ENCODE results near the gene NHEJ1. TPM values are rescaled to one million over a fixed set of nuclear protein-coding genes. Genes with fewer than 3 reads are reported as not detected.

NHEJ1 gene
- total RNA-seq, 1 experiment from 2014 or later, result 20.8 TPM

- Histone ChIP-seq H4K91ac (ENCODE audit: insufficient read length, low read depth, low read length) (no peak overlapping the region), H3K18ac (ENCODE audit: insufficient read length, low read depth, low read length) (no peak overlapping the region), H3K4me2 (ENCODE audit: insufficient read depth, insufficient read length, low read length) (no peak overlapping the region), H4K5ac (ENCODE audit: insufficient read length, low read depth, low read length) (no peak overlapping the region), H3K27ac (ENCODE audit: insufficient read length, low read depth, low read length) (no peak overlapping the region), H2BK15ac (ENCODE audit: low read depth, low read length) (no peak overlapping the region), H2AK5ac (ENCODE audit: insufficient read length, low read length) (no peak overlapping the region), H2BK12ac (ENCODE audit: insufficient read length, low read depth, low read length) (no peak overlapping the region), H3K14ac (ENCODE audit: insufficient read depth, low read length) (no peak overlapping the region), H4K20me1 (ENCODE audit: control insufficient read depth, insufficient read depth, insufficient read length) (no peaks in the 10 kb centered on the region), H3K79me2 (ENCODE audit: insufficient read depth, low read length) (no peaks in the 10 kb centered on the region), H2BK5ac (ENCODE audit: insufficient read length, low read length) (no peak overlapping the region), H2BK120ac (ENCODE audit: low read depth, low read length, poor library complexity, severe bottlenecking) (no peak overlapping the region), H4K8ac (replicated peaks; ENCODE audit: insufficient read length, low read depth, low read length) (no peak overlapping the region), H3K56ac (ENCODE audit: insufficient read length, low read depth, low read length) (no peak overlapping the region), H3K23ac (ENCODE audit: insufficient read length, low read depth, low read length) (no peak overlapping the region), H2AFZ (ENCODE audit: low read length) (no peak overlapping the region), H3K4me1 (ENCODE audit: insufficient read depth, low read length) (no peaks in the 10 kb centered on the region), H3K9me3 (ENCODE audit: control insufficient read depth, low read depth, low read length) (no peaks in the 10 kb centered on the region), H3K4ac (ENCODE audit: low read depth, low read length) (no peak overlapping the region), H2BK20ac (ENCODE audit: low read depth, low read length, poor library complexity, severe bottlenecking) (no peak overlapping the region), H3K27me3 (ENCODE audit: insufficient read depth, low read length) (no peaks in the 10 kb centered on the region; the same call in 1 of the 2 replicates), H3K23me2 (ENCODE audit: insufficient read length, low read depth, low read length, poor library complexity, severe bottlenecking) (peaks cover 5% of the 10 kb centered on the region), H3T11ph (ENCODE audit: low read length) (no peak overlapping the region), H3K79me1 (ENCODE audit: insufficient read depth, low read depth, low read length, poor library complexity, severe bottlenecking) (no peaks in the 10 kb centered on the region), H3K9ac (ENCODE audit: extremely low read depth, insufficient read length, low read length) (no peak overlapping the region)
- Mint-ChIP-seq H3K9me3 (no peaks in the 10 kb centered on the region), H3K4me1 (peaks cover 15 to 22% of the 10 kb centered on the region in 2 experiments), H3K4me3 (no peak overlapping the region), H3K27ac (no peak overlapping the region), H3K27me3 (ENCODE audit: low read depth) (peaks cover 11% of the 10 kb centered on the region), H3K36me3 (ENCODE audit: insufficient read depth in 1 of 3, low read depth in 3 of 3) (peaks cover 3 to 12% (median 12%) of the 10 kb centered on the region in 3 experiments; a peak in 6 of 7 replicates)
- TF ChIP-seq, protein P1, sequence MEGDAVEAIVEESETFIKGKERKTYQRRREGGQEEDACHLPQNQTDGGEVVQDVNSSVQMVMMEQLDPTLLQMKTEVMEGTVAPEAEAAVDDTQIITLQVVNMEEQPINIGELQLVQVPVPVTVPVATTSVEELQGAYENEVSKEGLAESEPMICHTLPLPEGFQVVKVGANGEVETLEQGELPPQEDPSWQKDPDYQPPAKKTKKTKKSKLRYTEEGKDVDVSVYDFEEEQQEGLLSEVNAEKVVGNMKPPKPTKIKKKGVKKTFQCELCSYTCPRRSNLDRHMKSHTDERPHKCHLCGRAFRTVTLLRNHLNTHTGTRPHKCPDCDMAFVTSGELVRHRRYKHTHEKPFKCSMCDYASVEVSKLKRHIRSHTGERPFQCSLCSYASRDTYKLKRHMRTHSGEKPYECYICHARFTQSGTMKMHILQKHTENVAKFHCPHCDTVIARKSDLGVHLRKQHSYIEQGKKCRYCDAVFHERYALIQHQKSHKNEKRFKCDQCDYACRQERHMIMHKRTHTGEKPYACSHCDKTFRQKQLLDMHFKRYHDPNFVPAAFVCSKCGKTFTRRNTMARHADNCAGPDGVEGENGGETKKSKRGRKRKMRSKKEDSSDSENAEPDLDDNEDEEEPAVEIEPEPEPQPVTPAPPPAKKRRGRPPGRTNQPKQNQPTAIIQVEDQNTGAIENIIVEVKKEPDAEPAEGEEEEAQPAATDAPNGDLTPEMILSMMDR (conservative IDR thresholded peaks at IDR 0.05), result no peak
- no CpG with 5 or more reads among the region's 4 CpGs for WGBS (ENCODE audit: extremely low coverage, insufficient read length, low lambda C conversion rate)
- DNase-seq, result no peak
Observed at GRCh38 chr2:219158025-219158424, 2.6 kb downstream of the NHEJ1 start.

Measured in H9 (cell line).